NOMO-1 (cell line): ENCODE measurements around the gene ZEB2.
A peak's percentile ranks its signal among the peaks of the same experiment; 100 is the strongest.

Source experiments
- DNase-seq, 2 experiments: peaks; one replicate each; lab custom pipeline; 2025; ENCODE audit not compliant: unreplicated experiment in 2 of 2; lab: John Stamatoyannopoulos, UW

Gene ZEB2

DNA sequence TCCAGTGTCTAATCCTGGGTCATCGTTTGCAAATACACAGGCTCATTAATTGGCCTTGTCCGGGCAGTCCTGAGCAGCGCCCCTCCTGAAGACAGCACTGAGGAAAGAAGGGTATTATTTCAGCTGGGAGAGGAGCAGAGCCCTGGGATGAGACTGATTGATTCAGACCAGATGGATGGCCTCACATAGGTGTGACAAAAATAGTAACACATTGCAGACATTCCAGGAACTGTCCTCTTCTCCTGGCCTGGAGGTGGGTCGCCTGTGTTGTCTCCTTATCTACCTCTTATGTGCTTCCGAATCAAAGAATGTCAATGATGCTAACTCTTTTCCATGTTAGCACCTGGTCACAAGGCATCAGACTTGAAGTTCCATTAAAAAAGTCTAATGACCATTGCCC lies 45.9 kb downstream of the ZEB2 start:
- DNase-seq: no peak

GRCh38 chr2:144472911-144473310 lies 47.0 kb downstream of the ZEB2 start:
- DNase-seq: no peak

GRCh38 chr2:144472046-144472412 lies 47.9 kb downstream of the ZEB2 start:
- DNase-seq: no peak

- DNase-seq: no peak
These were observed 48.4 kb downstream of the ZEB2 start for GRCh38 chr2:144471305-144472045.

GRCh38 chr2:144470816-144471215 lies 49.1 kb downstream of the ZEB2 start:
- DNase-seq: no peak

DNA sequence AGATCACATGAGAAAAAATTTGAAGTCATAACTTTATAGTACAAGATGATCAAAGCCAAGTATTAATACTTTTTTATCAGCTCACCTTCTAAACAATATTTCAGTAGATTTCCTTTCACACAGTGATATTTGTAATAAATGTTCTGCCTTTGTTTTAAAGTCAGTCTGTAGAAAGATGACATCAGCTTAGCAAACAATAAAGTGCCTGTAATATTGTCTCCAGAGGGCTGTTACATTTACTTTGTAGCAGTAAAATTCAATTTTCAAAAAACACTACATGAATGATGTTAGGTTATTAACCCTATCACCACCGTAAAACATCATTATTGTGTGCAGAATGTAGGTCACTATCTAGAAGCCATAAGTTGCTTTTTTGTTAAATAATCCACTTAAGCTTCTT lies 49.6 kb downstream of the ZEB2 start:
- no peak for DNase-seq

GRCh38 chr2:144469798-144470197 lies 50.1 kb downstream of the ZEB2 start:
- no peak for DNase-seq

GRCh38 chr2:144468823-144469595 lies 50.9 kb downstream of the ZEB2 start:
- no peak for DNase-seq

GRCh38 chr2:144467502-144468137 lies 52.3 kb downstream of the ZEB2 start:
- no peak for DNase-seq

GRCh38 chr2:144466637-144467036 lies 53.3 kb downstream of the ZEB2 start:
- no peak for DNase-seq

DNA sequence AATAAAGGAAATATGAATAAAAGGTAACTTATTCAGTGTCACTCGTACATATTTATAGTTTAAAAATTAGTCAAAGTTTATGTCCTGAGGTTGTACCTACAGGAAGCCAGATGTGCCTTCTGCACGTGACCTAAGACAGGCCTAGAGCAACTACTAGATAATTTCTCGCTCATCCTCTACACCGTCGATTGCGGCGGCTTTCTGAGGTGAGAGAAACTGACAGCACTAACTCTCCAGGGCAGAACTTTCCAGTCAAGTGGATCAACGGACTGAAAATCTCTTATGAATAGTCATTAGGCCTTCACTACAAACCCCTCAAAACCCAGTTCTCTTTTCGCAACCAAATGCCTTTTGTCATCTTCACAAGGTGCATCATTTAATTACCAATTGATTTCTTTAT lies 54.2 kb downstream of the ZEB2 start:
- DNase-seq: no peak

DNA sequence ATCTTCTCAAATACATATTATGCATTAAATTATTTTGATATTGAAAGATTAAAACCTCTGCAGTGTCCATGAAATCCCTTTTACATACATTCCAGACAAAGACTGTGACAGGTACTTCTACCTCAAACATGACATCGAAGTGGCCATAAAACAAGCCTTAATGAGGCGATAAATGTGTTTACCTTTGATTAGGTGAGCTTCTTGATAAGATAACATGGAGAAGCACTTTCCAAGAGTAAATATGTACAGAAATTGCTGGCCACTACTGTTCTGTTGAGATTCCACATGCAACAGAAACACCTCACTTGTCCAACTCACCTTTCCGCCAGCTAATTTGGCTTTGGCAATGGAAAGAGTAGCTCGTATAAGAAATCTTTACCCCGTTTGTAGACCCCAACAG lies 55.2 kb downstream of the ZEB2 start:
- DNase-seq: no peak

- DNase-seq: no peak
These were observed 56.7 kb downstream of the ZEB2 start for GRCh38 chr2:144463266-144463665.

GRCh38 chr2:144462266-144462665 lies 57.7 kb downstream of the ZEB2 start:
- no peak for DNase-seq

DNA sequence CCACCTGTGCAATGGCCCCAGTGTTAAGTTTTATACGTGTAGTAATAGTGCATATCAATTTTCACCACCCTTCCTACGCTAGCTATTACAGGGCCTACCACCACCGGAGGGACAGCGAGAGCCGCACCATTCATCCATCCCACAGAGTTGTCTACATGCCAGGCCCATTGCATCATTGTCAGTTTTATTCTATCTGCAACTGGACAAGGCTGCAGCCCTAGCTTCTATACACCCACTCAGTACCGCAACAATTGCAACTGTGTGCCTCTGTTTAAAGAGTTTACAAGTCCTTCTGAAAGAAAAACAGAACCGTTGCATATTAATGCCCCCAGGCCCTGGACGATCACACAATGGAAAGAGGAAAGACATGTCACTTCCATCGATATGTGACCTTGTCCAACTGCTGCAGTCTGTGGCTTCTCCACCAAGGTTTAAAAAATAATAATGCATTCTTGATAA lies 58.6 kb downstream of the ZEB2 start:
- no peak for DNase-seq

GRCh38 chr2:144460727-144461307 lies 59.1 kb downstream of the ZEB2 start:
- DNase-seq: no peak

GRCh38 chr2:144459937-144460336 lies 60.0 kb downstream of the ZEB2 start:
- DNase-seq: no peak

DNA sequence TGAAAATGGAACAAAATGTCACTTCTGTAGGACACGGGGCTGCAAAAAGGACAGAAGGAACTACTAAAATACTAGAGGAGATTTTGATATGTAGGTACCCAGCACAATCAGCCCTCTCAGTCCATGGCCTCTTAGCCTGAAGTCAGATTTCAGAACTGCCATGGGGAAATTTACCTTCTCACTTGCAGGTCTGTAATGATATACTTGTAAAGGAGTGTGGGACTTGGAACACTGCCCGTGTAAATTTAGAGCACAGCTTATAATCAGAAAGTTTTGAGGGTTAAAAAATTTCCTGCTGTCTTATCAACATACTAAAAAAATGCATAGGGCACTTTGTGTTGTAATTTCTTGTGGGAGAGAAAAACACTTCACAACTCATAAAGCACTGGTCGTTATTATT lies 60.6 kb downstream of the ZEB2 start:
- no peak for DNase-seq

GRCh38 chr2:144458541-144458940 lies 61.4 kb downstream of the ZEB2 start:
- peak in 1 of 2 experiments; percentile 33 for DNase-seq

DNA sequence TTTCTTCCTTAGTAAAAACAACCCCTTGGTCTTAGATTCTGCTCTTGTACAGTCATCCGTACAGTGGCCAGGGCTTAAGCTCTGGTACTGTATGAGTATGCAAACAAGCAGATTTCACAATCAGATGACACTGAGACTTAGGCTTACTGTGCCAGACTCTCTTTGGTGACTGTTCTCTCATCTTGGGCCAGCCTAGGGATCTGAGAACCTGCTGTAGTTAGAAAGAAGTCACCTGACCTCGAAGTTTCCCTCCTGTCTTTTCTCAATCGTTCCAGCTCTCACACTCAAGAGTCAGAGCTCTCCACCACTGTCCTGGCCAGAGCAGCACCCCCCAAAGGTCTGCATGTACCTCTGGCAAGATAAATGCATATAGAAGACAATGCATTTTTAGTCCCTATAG lies 63.2 kb downstream of the ZEB2 start:
- peak; percentile 71 to 87 for DNase-seq

GRCh38 chr2:144455987-144456386 lies 63.9 kb downstream of the ZEB2 start:
- DNase-seq: no peak
